NCI-H2029 (cell line): ENCODE data around the gene ST6GALNAC1.
A peak's percentile ranks its signal among the peaks of the same experiment; 100 is the strongest.
"Not testable (repeated sequence)": the region's sequence is repeated elsewhere in the genome, so short reads cannot be mapped to it uniquely, and the experiment has no call there.

ENCODE experiments used
- DNase-seq: peaks from one replicate; lab custom pipeline; 2025; lab: John Stamatoyannopoulos, UW

Gene ST6GALNAC1

DNA sequence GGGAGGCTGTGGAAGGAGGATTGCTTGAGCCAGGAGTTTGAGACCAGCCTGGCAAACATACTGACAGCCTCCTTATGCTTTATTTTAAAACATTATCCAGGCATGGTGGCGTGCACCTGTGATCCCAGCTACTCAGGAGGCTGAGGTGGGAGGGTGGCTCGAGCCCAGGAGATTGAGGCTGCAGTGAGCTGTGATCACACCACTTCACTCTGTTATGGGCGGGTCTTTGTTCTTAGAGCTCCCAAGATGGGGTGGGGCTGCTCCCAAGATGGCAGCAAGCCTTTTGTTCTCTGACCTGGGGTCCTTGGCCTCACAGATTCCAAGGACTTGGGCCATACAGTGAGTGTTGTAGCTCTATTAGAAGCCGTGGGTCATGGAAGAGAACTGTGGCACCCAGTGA, 31.8 kb downstream of the ST6GALNAC1 start:
- DNase-seq, result no peak

DNA sequence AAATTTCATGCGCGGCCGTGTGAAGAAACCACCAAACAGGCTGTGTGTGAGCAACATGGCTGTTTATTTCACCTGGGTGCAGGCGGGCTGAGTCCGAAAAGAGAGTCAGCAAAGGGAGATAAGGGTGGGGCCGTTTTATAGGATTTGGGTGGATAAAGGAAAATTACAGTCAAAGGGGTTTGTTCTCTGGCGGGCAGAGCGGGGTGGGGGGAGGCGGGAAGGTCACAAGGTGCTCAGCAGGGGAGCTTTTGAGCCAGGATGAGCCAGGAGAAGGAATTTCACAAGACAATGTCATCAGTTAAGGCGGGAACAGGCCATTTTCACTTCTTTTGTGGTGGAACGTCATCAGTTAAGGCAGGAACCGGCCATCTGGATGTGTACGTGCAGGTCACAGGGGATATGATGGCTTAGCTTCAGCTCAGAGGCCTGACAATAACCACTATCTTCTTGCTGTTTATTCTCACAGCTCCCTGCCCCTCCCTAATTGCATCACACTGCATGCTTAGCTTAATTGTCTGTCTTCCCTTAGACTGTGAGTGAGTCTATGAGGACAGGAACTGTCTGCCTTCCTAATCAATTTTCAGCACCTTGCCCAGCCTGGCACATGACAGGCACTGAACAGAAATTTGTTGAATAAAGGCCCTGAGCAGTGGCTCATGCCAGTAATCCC, 32.3 kb downstream of the ST6GALNAC1 start:
- not testable (repeated sequence) for DNase-seq

- not testable (repeated sequence) for DNase-seq
Observed at GRCh38 chr17:76606685-76607084, 36.9 kb downstream of the ST6GALNAC1 start.

GRCh38 chr17:76601065-76601464, 42.5 kb downstream of the ST6GALNAC1 start:
- DNase-seq, result no peak

DNA sequence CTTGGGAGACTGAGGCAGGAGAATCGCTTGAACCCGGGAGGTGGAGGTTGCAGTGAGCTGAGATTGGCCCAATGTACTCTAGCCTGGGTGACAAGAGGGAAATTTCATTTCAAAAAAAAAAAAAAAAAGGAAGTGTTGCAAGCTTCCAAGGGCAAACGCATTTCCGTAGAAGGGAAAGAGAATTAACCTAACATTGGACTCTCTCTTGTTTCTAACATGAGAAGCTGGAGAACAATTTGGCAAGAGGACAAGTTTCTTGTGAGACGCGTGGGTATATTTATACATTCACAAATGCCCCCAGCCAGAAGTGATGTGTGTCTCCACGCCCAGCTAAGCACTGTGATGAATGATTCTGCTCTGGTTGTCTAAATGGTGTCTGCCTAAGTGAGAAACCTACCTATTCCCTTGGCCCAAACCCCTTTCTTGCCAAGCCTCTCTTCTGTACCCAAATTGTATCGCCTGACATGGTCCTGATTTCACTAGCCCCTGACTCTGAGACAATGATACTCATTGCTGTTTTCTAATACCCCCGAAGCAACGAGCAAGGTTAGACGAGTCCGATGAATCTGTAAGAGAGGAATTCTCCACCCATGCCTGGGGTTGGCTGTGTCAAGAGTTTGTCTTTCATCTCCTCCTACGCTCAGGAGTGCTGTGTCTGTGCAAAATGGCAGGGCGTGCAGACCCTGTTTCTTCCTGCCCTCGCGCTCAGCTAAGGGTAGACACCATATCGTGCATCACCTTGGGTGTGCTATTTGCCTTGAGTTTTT, 43.7 kb downstream of the ST6GALNAC1 start:
- DNase-seq, result no peak

DNA sequence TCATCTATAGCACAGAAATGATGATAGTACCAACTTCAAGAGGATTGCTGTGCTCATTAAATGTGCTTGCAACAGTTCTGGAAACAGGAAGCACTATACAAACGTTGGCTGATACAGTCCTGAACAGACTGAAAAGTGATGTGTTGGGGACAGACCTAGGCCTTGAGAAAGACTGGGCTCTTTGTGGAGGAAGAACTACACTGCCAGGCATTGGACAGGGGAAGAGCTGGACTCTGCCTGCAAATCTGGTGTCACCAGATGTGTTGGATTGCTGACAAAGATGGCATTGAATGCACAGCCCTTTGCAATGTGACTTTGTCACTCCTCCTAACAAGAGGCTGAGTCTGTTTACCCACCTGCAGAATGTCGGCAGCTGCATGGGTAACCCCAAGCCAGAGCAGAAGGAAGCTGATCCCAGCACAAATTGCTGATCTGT, 45.5 kb downstream of the ST6GALNAC1 start:
- DNase-seq, result peak; percentile 46

GRCh38 chr17:76597156-76598003, 46.2 kb downstream of the ST6GALNAC1 start:
- peak; percentile 6 for DNase-seq

GRCh38 chr17:76594690-76595089, 48.9 kb downstream of the ST6GALNAC1 start:
- no peak for DNase-seq

DNA sequence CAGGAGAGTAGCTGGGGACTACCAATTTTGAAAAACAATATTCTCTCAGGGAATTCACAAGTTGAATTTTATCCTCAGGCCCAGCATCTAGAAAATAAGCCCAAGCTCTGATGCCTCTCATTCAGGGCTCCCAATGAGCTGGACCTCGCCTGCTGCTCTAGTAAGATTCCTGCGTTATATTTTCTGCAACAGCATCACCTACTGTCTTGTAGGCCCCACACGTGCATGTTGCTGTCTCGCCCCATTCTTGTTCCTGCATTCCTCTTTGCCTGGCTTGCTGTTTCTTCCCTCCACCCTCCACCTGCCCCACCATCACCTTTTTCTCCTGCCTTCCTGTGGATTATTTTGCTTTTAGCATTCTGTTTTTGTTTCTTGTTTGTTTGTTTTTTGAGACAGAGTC, 49.6 kb downstream of the ST6GALNAC1 start:
- DNase-seq, result no peak

- no peak for DNase-seq
Observed at GRCh38 chr17:76593384-76593826, 50.2 kb downstream of the ST6GALNAC1 start.

- no peak for DNase-seq
Observed at GRCh38 chr17:76588182-76588581, 55.4 kb downstream of the ST6GALNAC1 start.

- no peak for DNase-seq
Observed at GRCh38 chr17:76586741-76587487, 56.6 kb downstream of the ST6GALNAC1 start.

DNA sequence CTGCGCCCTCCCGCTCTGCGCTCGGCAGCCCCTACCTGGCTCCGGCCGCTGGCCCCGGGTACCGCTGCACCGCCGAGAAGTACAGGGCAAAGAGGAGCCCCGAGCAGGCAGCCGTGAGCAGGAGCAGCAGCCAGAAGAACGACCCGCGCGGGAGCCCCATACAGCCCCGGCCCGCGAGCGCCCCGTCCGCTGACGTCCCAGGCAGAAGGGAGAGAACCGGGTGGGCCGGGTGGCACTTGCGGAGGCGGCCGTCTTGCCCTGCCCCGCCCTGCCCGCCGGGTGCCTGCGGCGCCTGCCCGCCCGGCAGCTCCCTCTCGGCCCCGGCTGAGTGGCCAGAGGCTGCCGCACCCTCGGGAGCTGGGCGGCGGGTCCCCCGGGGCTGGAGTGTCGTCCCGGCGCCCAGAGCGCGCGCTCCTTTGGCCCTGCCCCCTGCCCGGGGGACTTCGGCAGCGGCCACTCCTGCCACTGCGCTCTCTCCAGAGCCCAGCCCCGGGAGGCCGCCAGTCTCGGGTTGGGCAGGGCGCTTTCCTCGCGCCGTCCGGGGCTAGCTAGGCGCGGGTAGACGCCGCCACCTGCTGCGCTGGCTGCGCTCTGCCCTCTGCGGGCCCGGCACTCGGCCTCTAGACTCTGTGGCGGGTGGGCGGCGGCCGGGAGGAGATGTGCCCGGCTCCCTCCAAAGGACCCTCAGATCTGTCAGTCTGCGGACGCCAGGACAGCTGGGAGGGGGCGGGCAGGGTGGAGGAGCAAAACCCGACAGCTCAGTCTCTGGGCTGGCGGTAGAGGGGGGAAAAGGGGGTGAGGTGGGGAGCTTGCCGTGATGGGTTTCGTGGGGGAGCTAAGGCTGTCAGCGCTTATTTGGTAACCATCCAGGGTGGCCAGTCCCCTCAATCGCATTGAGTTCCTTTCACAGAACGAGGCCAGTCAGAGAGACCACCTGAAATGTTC, 57.6 kb downstream of the ST6GALNAC1 start, which contains the start of gene ST6GALNAC2:
TSS of gene ST6GALNAC2 (minus strand) at position 212 of the 945 bp plus-strand sequence. CDS start at position 160, 52 bp downstream.
- no peak for DNase-seq

DNA sequence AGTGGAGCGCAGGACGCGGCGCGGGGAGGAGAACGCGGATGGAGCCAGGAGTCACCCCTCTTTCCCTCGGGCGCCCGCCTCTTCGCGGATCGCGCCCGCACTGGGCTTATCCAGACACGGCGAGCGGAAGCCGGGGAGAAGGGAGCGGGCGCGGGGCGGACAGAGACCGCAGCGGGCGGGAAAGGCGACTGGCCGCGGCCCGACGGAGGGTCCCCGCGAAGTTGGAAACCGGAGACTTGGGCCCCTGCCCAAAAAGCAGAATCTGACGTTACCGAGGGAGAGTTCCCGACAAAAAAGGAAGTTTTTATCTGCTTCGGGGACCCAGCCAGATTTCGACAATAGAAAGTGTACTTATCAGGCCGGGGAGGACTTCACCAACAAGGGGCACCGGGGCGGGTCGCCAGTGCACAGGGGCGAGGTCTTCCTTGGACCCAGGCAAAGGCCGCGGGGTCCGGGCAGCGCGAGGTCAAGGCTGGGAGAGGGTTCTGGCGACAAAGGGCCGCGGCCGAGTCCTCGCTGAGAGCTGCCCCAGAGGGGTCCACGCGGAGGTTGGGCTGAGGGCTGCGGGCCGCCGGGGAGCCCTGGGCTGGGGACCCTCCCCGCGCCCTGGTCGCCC, 58.4 kb downstream of the ST6GALNAC1 start:
- no peak for DNase-seq

DNA sequence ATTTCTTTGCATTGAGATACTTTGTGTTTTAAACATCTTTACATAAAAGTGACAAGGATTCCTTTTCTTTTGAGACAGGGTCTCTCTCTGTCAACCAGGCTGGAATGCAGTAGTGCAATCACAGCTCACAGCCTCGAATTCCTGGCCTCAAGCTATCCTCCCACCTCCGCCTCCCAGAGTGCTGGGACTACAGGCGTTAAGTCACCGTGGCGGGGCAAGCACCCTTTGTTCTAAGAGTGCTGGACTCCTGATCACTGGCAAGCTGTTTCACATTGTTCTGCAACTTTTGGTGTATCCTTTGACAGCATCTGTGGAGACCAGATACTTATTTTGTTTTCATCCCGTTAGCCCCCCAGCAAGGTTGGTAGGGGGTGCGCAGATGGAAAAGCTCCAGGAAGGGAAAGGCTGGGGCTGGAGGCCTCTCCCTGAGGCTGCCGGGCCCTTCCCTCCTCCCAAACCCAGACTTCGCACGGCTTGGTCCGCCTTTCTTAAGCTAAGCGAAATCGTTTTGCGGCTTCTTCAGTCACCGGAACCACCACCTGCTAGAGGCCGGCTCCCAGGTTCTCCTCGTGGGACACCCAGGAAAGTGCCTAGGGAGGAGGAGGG, 59.0 kb downstream of the ST6GALNAC1 start:
- no peak for DNase-seq

- DNase-seq, result no peak
Observed at GRCh38 chr17:76582660-76583059, 60.9 kb downstream of the ST6GALNAC1 start.

- DNase-seq, result no peak
Observed at GRCh38 chr17:76581515-76581914, 62.0 kb downstream of the ST6GALNAC1 start.

DNA sequence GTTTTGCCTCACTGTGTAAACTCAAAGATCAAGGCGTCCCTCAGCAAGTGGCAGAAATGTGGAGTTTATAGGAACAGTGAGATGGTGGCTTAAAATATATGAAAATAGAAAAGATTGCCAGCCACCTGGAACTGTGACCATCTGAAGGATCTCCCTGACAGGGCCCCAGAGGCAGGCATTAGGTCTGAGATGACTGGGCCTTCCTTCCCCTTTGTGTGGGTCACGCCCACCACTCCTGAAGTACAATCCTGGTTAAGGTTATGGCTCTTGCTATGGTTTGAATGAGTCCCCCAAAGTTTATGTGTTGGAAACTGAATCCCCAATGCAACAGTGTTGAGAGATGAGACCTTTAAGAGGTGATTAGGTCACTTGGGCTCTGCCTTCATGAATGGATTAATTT, 64.3 kb downstream of the ST6GALNAC1 start:
- no peak for DNase-seq

DNA sequence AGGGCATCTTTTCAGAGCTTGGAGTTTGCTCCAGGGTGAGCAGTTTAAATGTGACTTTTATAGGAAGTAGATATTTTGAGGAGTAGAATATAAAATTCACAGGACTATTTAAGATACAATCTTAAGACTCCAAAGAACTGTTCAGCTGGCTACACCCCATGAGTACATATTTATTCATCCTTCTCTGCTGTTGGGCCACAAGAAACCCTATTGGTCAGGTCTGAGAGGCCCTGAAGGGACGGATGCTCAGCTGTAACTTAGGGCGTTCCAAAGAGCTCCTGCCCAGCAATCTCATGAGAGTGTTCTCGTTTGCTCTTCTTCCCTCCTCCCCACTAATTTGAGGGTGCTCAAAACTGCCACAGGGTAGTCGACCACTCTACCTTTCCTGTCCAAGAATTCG, 65.2 kb downstream of the ST6GALNAC1 start:
- no peak for DNase-seq

DNA sequence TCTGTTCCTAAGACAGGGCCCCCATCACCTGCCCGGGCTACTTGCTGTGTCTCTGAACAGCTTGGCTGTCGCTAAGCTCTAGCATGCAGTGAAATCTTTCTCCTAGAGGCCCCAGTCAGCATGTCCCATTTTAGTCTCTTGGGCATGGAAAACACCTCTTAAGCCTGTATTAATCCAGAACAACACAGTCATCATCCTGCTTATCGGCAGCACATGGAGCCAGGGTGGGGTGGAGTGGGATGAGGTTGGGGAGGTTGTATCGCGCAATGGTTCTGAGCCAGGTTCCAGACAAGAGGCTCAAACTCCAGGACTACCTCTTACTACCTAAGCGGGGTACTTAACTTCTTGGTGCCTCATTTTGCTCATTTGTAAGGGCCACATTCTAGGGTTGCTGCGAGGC, 65.7 kb downstream of the ST6GALNAC1 start:
- DNase-seq, result no peak
